Endothelial cell of umbilical vein (primary cell): ENCODE results near the gene PER1. TPM values are rescaled to one million over a fixed set of nuclear protein-coding genes. Genes with fewer than 3 reads are reported as not detected.
A peak's percentile ranks its signal among the peaks of the same experiment; 100 is the strongest.

Source experiments
- BruUV-seq: library from RNA; stranded (reverse); fragments of 400-500 nt; replicated peaks from 2 replicates; lab custom pipeline; 2021; lab: Mats Ljungman, UMichigan
- CTCF ChIA-PET: fragments of 300-600, 350-600 bp; sonication (Branson Sonifier 250); formaldehyde crosslinking; loops from one replicate; lab custom pipeline; 2021; ENCODE audit warnings: antibody characterized with exemption, inconsistent platforms; lab: Charles Lee
- POLR2A ChIA-PET: fragments of 300-600, 350-600 bp; sonication (Branson Sonifier 250); formaldehyde crosslinking; loops from one replicate; lab custom pipeline; 2021; ENCODE audit warnings: antibody characterized with exemption, inconsistent platforms; lab: Charles Lee
- DNase-seq: peaks from one replicate; pipeline ENCODE4 v3.0.0-alpha.2; 2011; ENCODE audit warnings: low read depth, low spot score
- FAIRE-seq: peaks from 2 replicates; lab custom pipeline; 2011; peaks lifted over from hg19 to GRCh38; lab: Jason Lieb, UNC
- H2AFZ ChIP-seq: 2 replicates; pipeline ENCODE4 v1.6.0; 2012; ENCODE audit warnings: low read depth, low read length, control low read depth, inconsistent platforms
- H3K27ac ChIP-seq: 2 replicates; pipeline ENCODE4 v1.5.1; 2011; ENCODE audit warnings: low read depth, mild to moderate bottlenecking, control low read depth, low read length, moderate library complexity; ENCODE audit not compliant: insufficient read depth
- H3K27me3 ChIP-seq, 2 experiments: 2 replicates each; pipeline versions ENCODE4 v1.6.0 to v1.6.1; 2011; ENCODE audit warnings: low read length in 2 of 2, mixed read lengths in 1 of 2; ENCODE audit not compliant: control insufficient read depth in 2 of 2, insufficient read depth in 2 of 2
- H3K36me3 ChIP-seq, 2 experiments: 2 replicates in 1 of 2; 3 replicates in 1 of 2; pipeline ENCODE4 v1.5.1; 2011; ENCODE audit warnings: low read length in 2 of 2, mild to moderate bottlenecking in 1 of 2, moderate library complexity in 1 of 2; ENCODE audit not compliant: control insufficient read depth in 2 of 2, insufficient read depth in 2 of 2; ENCODE audit errors: extremely low read depth in 1 of 2
- H3K4me1 ChIP-seq: 3 replicates; pipeline ENCODE4 v1.5.1; 2011; ENCODE audit warnings: mild to moderate bottlenecking, low read length; ENCODE audit not compliant: control insufficient read depth, insufficient read depth; ENCODE audit errors: extremely low read depth
- H3K4me2 ChIP-seq: 2 replicates; pipeline ENCODE4 v1.6.1; 2011; ENCODE audit warnings: low read length, control low read depth, mixed read lengths; ENCODE audit not compliant: insufficient read depth
- H3K4me3 ChIP-seq, 3 experiments: fragments of 200-600 bp in 1 of 3; sonication (generic), shearing (Covaris generic) in 1 of 3; replicated peaks in 1 of 3; 2 replicates each; pipeline ENCODE4 v1.5.1; 2011 to 2016; ENCODE audit warnings: control low read depth in 3 of 3, low read length in 3 of 3, mild to moderate bottlenecking in 2 of 3, inconsistent platforms in 1 of 3, low read depth in 1 of 3, moderate library complexity in 1 of 3; ENCODE audit not compliant: insufficient read depth in 1 of 3
- H3K79me2 ChIP-seq: 2 replicates; pipeline ENCODE4 v1.6.0; 2012; ENCODE audit warnings: low read length, inconsistent platforms; ENCODE audit not compliant: control insufficient read depth, insufficient read depth
- H3K9ac ChIP-seq: replicated peaks from 2 replicates; pipeline ENCODE3; 2011; ENCODE audit warnings: low read length, control low read depth; ENCODE audit not compliant: insufficient read depth; ENCODE audit errors: extremely low read depth
- H3K9me1 ChIP-seq: replicated peaks from 3 replicates; pipeline ENCODE4 v1.6.0; 2011; ENCODE audit warnings: mild to moderate bottlenecking, low read length; ENCODE audit not compliant: control insufficient read depth, insufficient read depth; ENCODE audit errors: extremely low read depth
- H3K9me3 ChIP-seq: replicated peaks from 2 replicates; pipeline ENCODE4 v1.5.1; 2012; ENCODE audit warnings: low read length, inconsistent platforms; ENCODE audit not compliant: control insufficient read depth, insufficient read depth
- H4K20me1 ChIP-seq: replicated peaks from 2 replicates; pipeline ENCODE3; 2011; ENCODE audit warnings: mild to moderate bottlenecking, low read length; ENCODE audit not compliant: control insufficient read depth, insufficient read depth; ENCODE audit errors: extremely low read depth
- EZH2 ChIP-seq: IDR thresholded peaks from 2 replicates; pipeline ENCODE4 v1.6.1; 2012; ENCODE audit warnings: borderline replicate concordance, low read depth, mild to moderate bottlenecking, moderate library complexity, low read length, inconsistent platforms; ENCODE audit not compliant: severe bottlenecking
- FOS ChIP-seq: IDR thresholded peaks from 2 replicates; pipeline ENCODE4 v1.6.1; 2011; ENCODE audit warnings: mild to moderate bottlenecking, low read length, moderate library complexity, borderline replicate concordance; ENCODE audit not compliant: insufficient read depth
- GATA2 ChIP-seq: IDR thresholded peaks from 2 replicates; pipeline ENCODE4 v1.7.0; 2011; ENCODE audit warnings: low read depth, mild to moderate bottlenecking, moderate library complexity, mixed read lengths, low read length; ENCODE audit not compliant: insufficient read length, insufficient read depth
- JUN ChIP-seq: IDR thresholded peaks from 2 replicates; pipeline ENCODE4 v1.6.1; 2011; ENCODE audit warnings: borderline replicate concordance, low read depth; ENCODE audit not compliant: insufficient read length, insufficient read depth
- MYC ChIP-seq: IDR thresholded peaks from one replicate; pipeline ENCODE4 v1.6.1; 2011; ENCODE audit warnings: mild to moderate bottlenecking, low read depth, low read length
- POLR2A ChIP-seq: IDR thresholded peaks from 2 replicates; pipeline ENCODE4 v1.6.1; 2012; ENCODE audit warnings: low read depth, mild to moderate bottlenecking, control low read depth, low read length
- POLR2AphosphoS5 ChIP-seq: IDR thresholded peaks from 2 replicates; pipeline ENCODE4 v1.6.1; 2012; ENCODE audit warnings: low read depth, mild to moderate bottlenecking, control low read depth, low read length, moderate library complexity; ENCODE audit not compliant: insufficient read depth
- dilution Hi-C: fragments of 300-500 bp; cut with MboI; formaldehyde crosslinking; loops from one replicate; pipeline ENCODE4 v1.15.0; 2019; ENCODE audit warnings: low sequenced_read_pairs; ENCODE audit not compliant: extremely low pct_ligation_motif_present
- intact Hi-C: fragments of 100-400 bp; cut with micrococcal nuclease; formaldehyde crosslinking; loops from one replicate; pipeline ENCODE4 v1.10.0; 2022
- polyA plus RNA-seq, 4 experiments: library from polyadenylated mRNA; depleted of rRNA in 3 of 4; stranded (reverse) in 3 of 4; unstranded in 1 of 4; fragments of >200 nt; gene quantifications; 2 replicates each; pipeline versions ENCODE4 v1.2.1 to v1.2.3, GENCODE V29; 2011 to 2012; ENCODE audit warnings: missing spikeins in 1 of 4
- total RNA-seq: library from RNA; stranded (reverse); gene quantifications from 2 replicates; pipeline ENCODE4 v1.2.3, GENCODE V29; 2021
- TF ChIP-seq, protein P1 (sequence below), 2 donors: IDR thresholded peaks; 1 replicate in 1 of 2; 2 replicates in 1 of 2; pipeline ENCODE4 v1.5.1; 2011; ENCODE audit warnings: low read length in 2 of 2, mild to moderate bottlenecking in 2 of 2, moderate library complexity in 2 of 2, control low read depth in 1 of 2, inconsistent platforms in 1 of 2, low read depth in 1 of 2; ENCODE audit not compliant: insufficient read depth in 1 of 2; ENCODE audit errors: extremely low read depth in 1 of 2
- TF ChIP-seq, protein P2 (sequence below): IDR thresholded peaks from 2 replicates; pipeline ENCODE4 v1.6.1; 2011; ENCODE audit not compliant: insufficient read depth, insufficient read length

The PER1 gene
- total and polyA plus RNA-seq, 2 donors (not counting 3 experiments of a cell fraction or from before 2014, with no cell fraction given) = 12.1 to 32.1 TPM

DNA sequence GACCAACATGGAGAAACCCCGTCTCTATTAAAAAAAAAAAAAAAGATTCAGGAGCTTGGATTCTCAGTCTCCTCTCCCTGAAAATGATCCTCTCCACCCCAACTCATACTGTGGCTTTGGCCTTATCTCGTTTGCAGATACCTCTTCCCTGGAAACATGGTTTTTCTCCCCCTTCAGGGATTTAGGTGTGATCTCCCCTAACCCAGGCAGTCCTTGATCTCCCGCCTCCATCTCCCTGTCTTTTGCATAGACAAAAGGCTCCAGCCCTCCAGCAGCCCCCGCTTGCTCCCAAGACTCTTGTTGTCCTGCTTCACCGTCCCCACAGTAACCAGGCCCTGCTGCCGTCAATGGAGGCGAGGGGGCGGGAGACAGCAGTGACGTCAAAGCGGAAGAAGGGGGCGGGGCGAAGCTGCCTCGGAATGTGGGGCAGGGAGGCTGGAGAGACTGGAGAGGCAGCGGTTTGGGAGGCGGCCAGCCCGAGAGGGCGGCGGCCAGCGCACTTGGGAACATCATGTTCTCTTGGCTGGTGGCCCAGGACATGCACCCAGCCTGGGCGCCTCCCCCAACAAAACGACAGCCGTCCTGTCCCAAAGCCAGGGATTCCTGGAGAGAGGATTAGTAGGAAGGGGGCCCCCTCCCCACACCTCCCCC, 1.9 kb upstream of the PER1 start:
- Histone ChIP-seq H3K27ac (peak overlapping the region; percentile 99), H3K27me3 (no peaks in the 10 kb centered on the region), H4K20me1 (no peaks in the 10 kb centered on the region), H3K36me3 (peaks cover 0 to 12% of the 10 kb centered on the region in 2 experiments), H3K9ac (peak overlapping the region; percentile 96), H3K79me2 (peaks cover 5% of the 10 kb centered on the region), H3K9me3 (no peaks in the 10 kb centered on the region), H3K4me3 (peak overlapping the region in 1 of 3 experiments; percentile 24), H3K4me1 (peaks cover 48% of the 10 kb centered on the region), H3K9me1 (no peaks in the 10 kb centered on the region), H3K4me2 (peak overlapping the region; percentile 59), H2AFZ (no peak overlapping the region)
- intact Hi-C loops = loop anchor here (1.0 kb wide), 2 partner anchors 35 to 267 kb away; no protein-coding TSS in a partner anchor
- no TSS peak for BruUV-seq
- TF ChIP-seq GATA2 (no peak), MYC (no peak), POLR2AphosphoS5 (peak; percentile 90), EZH2 (no peak), POLR2A (peak; percentile 64), JUN (no peak), FOS (no peak)
- TF ChIP-seq, protein P1, sequence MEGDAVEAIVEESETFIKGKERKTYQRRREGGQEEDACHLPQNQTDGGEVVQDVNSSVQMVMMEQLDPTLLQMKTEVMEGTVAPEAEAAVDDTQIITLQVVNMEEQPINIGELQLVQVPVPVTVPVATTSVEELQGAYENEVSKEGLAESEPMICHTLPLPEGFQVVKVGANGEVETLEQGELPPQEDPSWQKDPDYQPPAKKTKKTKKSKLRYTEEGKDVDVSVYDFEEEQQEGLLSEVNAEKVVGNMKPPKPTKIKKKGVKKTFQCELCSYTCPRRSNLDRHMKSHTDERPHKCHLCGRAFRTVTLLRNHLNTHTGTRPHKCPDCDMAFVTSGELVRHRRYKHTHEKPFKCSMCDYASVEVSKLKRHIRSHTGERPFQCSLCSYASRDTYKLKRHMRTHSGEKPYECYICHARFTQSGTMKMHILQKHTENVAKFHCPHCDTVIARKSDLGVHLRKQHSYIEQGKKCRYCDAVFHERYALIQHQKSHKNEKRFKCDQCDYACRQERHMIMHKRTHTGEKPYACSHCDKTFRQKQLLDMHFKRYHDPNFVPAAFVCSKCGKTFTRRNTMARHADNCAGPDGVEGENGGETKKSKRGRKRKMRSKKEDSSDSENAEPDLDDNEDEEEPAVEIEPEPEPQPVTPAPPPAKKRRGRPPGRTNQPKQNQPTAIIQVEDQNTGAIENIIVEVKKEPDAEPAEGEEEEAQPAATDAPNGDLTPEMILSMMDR (IDR thresholded peaks at IDR 0.05; ENCODE audit: extremely low read depth in 1 of 2, insufficient read depth in 1 of 2, low read depth in 1 of 2, low read length in 2 of 2) = no peak
- TF ChIP-seq, protein P2, sequence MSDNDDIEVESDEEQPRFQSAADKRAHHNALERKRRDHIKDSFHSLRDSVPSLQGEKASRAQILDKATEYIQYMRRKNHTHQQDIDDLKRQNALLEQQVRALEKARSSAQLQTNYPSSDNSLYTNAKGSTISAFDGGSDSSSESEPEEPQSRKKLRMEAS = peak; percentile 37
- ChIA-PET POLR2A (interaction anchor here (0.6 to 1.8 kb wide), 3 partner anchors 16 to 146 kb away, joined by 3 to 17 read pairs (median 3); no protein-coding TSS in a partner anchor), CTCF (interaction anchor here (0.7 to 2.0 kb wide), 6 partner anchors 13 to 94 kb away, joined by 3 to 11 read pairs (median 3); partner anchors contain the start of gene ALOXE3)
- FAIRE-seq (peak; percentile 92), DNase-seq (peak; percentile 98)
- dilution Hi-C loops = no loop called here
